Mesodermal cell (in vitro differentiated cells): ENCODE results near the gene ARHGAP10.

ENCODE experiments used
- H3K27ac ChIP-seq: 2 replicates; pipeline ENCODE4 v1.7.0; 2013; ENCODE audit warnings: mild to moderate bottlenecking, low read depth, low read length, moderate library complexity; ENCODE audit not compliant: severe bottlenecking
- H3K36me3 ChIP-seq: 2 replicates; pipeline ENCODE4 v1.7.1; 2013; ENCODE audit warnings: mild to moderate bottlenecking, low read length, moderate library complexity; ENCODE audit not compliant: control insufficient read depth, insufficient read depth
- H3K4me1 ChIP-seq: one replicate; pipeline ENCODE4 v1.7.1; 2013; ENCODE audit warnings: mild to moderate bottlenecking, low read length; ENCODE audit not compliant: insufficient read depth, control insufficient read depth, poor library complexity, severe bottlenecking
- H3K4me3 ChIP-seq: 2 replicates; pipeline ENCODE4 v1.7.0; 2013; ENCODE audit warnings: low read length, control low read depth, mild to moderate bottlenecking; ENCODE audit not compliant: insufficient read depth, poor library complexity, severe bottlenecking; ENCODE audit errors: extremely low read depth
- H3K9me3 ChIP-seq: 2 replicates; pipeline ENCODE4 v1.7.1; 2013; ENCODE audit warnings: mild to moderate bottlenecking, low read length, moderate library complexity; ENCODE audit not compliant: control insufficient read depth
- WGBS, 2 experiments: methylation state at CpG; one replicate each; pipeline ENCODE4 v1.1.5; 2013; ENCODE audit warnings: missing lambda C conversion rate in 2 of 2; ENCODE audit not compliant: insufficient coverage in 2 of 2; 5-methylcytosine and 5-hydroxymethylcytosine counted together

The ARHGAP10 gene

DNA sequence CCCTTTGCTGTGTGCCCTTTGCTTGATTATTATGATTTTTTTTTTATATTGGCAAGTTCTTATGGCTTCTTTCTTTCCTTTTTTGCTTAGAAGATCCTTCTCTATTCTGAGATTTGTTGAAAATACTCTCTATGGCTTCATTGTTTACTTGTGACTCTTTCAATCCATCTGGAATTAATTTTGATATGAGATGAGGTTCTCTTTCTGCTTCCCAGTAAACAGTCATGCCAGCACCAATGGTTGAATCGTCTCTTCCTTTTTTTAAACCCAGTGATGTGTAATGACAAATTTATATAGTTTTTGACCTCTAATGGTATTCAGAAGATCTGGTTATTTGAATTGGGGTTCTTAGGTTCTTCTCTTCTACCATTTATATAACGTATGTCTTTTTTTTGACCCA, 121.8 kb downstream of the ARHGAP10 start:
- H3K27ac ChIP-seq = no peak overlapping the region
- peaks cover 7% of the 10 kb centered on the region for H3K36me3 ChIP-seq
- no CpG with 5 or more reads among the region's 2 CpGs for WGBS, 2 experiments
- H3K4me1 ChIP-seq = no peaks in the 10 kb centered on the region
- no peaks in the 10 kb centered on the region for H3K9me3 ChIP-seq
- no peak overlapping the region for H3K4me3 ChIP-seq

DNA sequence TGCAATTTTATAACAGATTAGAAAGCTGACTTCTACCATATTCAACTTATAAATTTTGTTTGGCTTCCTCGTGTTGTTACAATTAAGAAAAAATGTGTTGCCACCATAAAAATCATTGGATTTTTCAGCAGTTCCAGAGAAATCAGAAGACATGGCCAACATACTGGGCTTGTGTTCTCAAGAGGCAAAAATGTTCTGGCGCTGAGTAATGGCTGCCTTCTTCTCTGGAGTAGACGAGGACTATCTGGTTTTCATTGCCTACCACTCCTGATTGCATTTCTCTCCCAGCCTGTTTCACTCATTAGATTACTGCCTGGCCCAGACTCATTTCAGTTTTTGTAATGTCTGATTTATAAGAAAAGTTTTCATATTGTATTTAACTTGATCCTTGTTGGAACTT, 122.3 kb downstream of the ARHGAP10 start:
- H3K4me1 ChIP-seq = no peaks in the 10 kb centered on the region
- 93 to 100% methylated on average over 1 to 3 of the region's 3 CpGs for WGBS, 2 experiments
- H3K9me3 ChIP-seq = no peaks in the 10 kb centered on the region
- no peak overlapping the region for H3K27ac ChIP-seq
- H3K4me3 ChIP-seq = no peak overlapping the region
- peaks cover 7% of the 10 kb centered on the region for H3K36me3 ChIP-seq

DNA sequence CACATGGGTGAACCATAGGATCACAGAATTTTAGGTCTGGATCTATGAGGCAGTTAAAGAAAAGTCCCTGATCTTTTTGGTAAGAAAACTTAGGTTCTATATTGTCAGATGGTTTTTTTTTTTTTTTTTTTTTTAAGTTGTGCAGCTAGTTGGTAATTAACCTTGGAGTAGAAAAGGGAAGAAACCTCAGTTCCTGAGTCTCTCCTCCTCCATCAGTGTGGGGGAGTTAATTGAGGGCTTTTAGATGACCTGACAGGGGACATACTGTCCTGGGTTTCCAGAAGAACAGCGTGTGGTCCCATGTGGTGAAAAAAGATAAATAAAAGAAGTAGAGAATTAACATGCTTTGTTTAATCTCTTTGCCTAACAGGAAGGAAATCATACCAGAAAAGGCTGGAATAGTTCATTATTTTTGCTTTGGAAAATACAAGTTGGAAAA, 123.7 kb downstream of the ARHGAP10 start:
- Histone ChIP-seq H3K36me3 (no peaks in the 10 kb centered on the region), H3K27ac (no peak overlapping the region), H3K4me1 (no peaks in the 10 kb centered on the region), H3K9me3 (peaks cover 4% of the 10 kb centered on the region), H3K4me3 (no peak overlapping the region)
- 71% methylated on average over 1 of the region's 1 CpG; no CpG with 5 or more reads in 1 of the 2 experiments for WGBS, 2 experiments

DNA sequence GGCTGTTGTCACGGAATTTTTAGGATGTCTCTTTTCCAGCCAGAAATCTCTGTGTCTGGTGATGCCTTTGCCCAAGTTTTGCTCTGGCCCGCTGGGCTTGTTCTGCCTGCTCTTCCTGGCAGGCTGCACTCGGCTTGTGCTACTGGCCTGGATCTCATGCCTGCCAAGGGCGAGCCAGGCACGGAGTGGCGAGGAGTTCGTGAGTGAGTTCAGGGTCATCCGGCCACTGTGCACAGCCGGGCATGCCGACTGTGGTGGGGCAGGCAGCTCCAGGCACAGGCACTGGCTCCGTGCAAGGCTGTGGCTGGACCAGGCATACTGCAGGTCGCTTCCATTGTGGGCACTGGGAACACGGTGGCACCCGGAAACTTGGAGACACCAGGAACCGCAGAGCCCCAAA, 129.1 kb downstream of the ARHGAP10 start:
- H3K4me3 ChIP-seq = no peak overlapping the region
- peaks cover 16% of the 10 kb centered on the region for H3K36me3 ChIP-seq
- peaks cover 4% of the 10 kb centered on the region for H3K9me3 ChIP-seq
- WGBS, 2 experiments = 94 to 98% methylated on average over 5 to 15 of the region's 15 CpGs
- H3K27ac ChIP-seq = no peak overlapping the region
- no peaks in the 10 kb centered on the region for H3K4me1 ChIP-seq

DNA sequence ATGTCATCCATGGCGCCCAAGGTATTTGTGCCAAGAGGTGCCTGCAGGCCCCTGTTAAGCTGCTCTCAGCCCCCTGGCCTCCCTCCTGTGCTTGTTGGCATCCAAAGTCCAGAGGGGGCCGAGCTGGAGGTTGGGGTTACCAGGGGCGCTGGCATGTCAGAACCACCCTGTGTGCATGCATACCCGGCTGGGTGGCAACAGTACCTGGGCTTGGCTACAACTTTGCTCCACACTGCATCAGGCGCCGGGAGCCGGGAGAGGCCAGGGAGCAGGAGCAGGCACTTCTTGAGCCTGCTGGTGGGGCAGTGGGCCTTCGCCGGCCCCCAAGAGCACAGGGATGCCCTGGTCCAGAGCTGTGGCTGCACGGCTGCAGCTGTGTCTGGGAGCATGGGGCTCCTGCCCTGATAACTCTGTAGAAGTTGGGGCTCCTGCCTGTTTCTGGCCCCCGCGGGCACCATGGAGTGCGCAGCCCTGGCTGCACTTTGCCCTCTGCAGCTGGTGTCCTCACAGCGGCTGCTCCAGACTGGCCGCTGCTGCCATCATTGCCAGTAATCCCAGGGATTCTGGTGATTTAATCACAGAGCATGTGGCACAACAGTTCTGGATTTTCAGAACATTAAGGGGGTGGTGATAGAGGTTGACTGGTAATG, 130.3 kb downstream of the ARHGAP10 start:
- Histone ChIP-seq H3K27ac (no peak overlapping the region), H3K4me3 (no peak overlapping the region), H3K36me3 (peaks cover 18% of the 10 kb centered on the region), H3K9me3 (peaks cover 4% of the 10 kb centered on the region), H3K4me1 (no peaks in the 10 kb centered on the region)
- WGBS, 2 experiments = 91 to 95% methylated on average over 14 to 15 of the region's 15 CpGs

DNA sequence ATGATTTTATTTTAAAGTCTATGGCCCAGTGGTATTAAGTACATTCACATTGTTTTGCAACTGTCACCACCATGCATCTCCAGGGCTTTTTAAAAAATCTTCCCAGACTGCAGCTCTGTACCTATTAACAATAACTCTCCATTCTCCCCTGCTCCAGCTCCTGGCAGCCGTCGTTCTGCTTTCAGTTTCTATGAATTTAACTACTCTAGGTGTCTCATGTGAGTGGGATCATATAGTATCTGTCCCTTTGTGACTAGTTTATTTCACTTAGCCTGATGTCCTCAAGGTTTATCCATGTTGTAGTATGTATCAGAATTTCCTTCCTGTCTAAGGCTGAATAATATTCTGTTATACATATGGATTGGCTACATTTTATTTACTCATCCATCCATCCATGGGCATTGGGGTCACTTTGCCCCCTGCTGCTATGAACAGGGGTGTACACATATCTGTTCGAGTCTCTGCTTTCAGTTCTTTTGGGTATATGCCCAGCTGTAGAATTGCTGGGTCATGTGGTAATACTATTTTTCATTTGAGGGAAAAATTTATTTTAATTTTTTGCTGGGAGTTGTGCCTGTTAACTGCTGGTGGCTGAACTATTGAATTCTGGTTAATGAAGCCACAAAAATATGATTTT, 131.3 kb downstream of the ARHGAP10 start:
- Histone ChIP-seq H3K27ac (no peak overlapping the region), H3K4me3 (no peak overlapping the region), H3K4me1 (no peaks in the 10 kb centered on the region), H3K9me3 (peaks cover 4% of the 10 kb centered on the region), H3K36me3 (peaks cover 29% of the 10 kb centered on the region)
- WGBS, 2 experiments = 100% methylated on average over 1 of the region's 3 CpGs; no CpG with 5 or more reads in 1 of the 2 experiments

DNA sequence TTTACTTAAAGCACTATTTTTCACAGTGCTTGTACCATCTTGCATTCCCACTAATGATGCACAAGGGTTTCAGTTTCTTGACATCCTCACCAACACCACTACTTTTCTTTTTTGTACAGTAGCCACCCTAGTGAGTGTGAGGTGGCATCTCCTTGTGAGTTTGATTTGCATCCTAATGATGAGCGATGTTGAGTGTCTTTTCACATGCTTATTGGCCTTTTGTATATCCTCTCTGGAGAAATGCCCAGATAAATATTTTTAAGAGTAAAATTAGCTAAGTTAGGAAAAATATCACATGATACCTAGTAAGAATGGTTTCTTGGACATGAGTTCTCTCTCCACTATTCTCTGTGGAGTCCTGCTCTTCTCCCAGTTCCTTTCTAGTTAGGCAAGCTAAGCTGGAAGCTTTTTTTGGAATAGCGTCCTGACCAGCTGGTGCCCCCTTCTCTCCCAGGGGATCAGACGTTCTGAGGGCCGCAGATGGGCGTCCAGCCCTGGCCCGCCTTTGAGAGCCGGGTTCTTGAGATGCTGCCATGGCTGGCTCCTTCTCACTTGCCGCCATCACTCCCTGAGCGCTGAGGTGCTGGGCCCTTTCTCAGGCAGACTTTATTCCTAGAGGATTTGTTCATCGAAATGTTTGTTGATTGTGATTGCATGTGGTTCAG, 132.1 kb downstream of the ARHGAP10 start:
- H3K36me3 ChIP-seq = peaks cover 34% of the 10 kb centered on the region
- WGBS, 2 experiments = 86 to 89% methylated on average over 7 to 9 of the region's 10 CpGs

DNA sequence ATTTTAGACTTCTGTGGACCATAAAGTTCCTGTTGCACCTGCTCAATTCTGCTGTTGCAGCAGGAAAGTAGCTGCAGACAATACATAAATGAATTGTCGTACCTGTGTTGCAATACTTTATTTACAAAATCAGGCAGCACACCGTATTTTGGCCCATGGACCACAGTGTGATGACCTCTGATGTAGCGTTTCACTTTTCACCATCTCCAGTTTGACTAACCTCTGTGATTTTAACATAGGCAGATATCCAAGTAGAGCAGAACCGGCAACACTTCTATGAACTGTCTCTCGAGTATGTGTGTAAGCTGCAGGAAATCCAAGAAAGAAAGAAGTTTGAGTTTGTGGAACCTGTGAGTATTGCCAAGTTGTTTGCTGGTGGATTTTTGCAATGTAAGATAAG, 132.7 kb downstream of the ARHGAP10 start:
- peaks cover 4% of the 10 kb centered on the region for H3K9me3 ChIP-seq
- no peak overlapping the region for H3K4me3 ChIP-seq
- no peaks in the 10 kb centered on the region for H3K4me1 ChIP-seq
- H3K27ac ChIP-seq = no peak overlapping the region
- H3K36me3 ChIP-seq = peaks cover 37% of the 10 kb centered on the region
- whole genome bisulfite sequencing, 2 experiments = 84 to 92% methylated on average over 4 to 5 of the region's 5 CpGs

More for the DNA sequence above, 132.1 kb downstream of the ARHGAP10 start:
- Histone ChIP-seq H3K27ac (no peak overlapping the region), H3K4me1 (no peaks in the 10 kb centered on the region), H3K4me3 (no peak overlapping the region), H3K9me3 (peaks cover 4% of the 10 kb centered on the region)

DNA sequence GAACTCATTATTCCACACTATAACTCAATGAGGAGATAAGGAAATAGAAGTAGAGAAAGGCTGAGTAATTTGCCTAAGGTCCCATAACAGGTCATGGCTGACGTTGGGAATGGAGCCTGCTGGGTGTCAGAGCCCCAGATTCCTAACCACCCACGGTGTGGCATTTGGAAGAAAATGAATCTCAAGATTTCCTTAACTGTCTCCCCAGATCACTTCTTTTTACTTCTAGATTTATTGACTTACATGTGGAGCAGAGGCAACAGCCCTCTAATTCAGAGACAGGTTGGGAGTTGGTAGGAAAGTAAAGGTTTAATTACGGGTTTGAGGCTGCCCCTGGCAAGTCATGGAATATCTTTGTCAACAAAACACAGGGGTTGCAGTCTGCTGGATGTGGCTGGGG, 134.0 kb downstream of the ARHGAP10 start:
- peak overlapping the region; percentile 50 for H3K27ac ChIP-seq

DNA sequence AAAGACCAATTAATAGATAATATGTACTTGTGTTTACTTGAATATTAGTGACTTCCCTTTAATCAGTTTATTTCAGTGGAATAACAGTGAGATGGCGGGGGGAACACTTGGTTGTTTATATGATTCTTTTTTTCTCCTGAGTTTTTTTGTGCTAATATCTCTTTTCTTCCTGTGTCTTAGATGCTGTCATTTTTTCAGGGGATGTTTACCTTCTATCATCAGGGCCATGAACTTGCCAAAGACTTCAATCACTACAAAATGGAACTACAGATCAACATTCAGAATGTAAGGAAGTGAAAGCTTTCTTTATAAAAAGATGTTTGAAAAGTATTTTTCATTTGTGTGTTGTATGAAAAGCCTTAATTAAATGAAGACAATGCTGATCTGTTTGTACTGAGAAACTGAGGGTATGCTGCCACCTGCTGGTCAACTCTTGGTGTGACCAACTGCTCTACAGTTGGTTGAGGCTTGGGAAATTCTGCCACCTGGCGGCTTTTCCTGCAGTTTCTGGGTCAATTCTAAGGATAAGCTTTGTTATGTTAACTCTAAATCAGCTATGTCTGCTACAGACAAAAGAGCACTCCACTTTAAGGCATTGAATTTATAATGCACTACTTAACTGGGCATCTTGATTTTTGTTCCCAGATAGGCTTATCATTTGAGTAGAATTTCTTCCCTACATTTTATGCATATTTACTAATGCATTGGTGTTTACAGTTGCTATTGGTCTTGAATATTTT, 134.8 kb downstream of the ARHGAP10 start:
- Histone ChIP-seq H3K27ac (no peak overlapping the region), H3K4me1 (no peaks in the 10 kb centered on the region), H3K4me3 (no peak overlapping the region), H3K9me3 (no peaks in the 10 kb centered on the region), H3K36me3 (peaks cover 29% of the 10 kb centered on the region)
- no CpG with 5 or more reads among the region's 2 CpGs for WGBS, 2 experiments

More for the DNA sequence above, 134.0 kb downstream of the ARHGAP10 start:
- WGBS, 2 experiments = 40% methylated on average over 1 of the region's 3 CpGs; no CpG with 5 or more reads in 1 of the 2 experiments
- Histone ChIP-seq H3K4me3 (no peak overlapping the region), H3K4me1 (no peaks in the 10 kb centered on the region), H3K9me3 (no peaks in the 10 kb centered on the region), H3K36me3 (peaks cover 36% of the 10 kb centered on the region)
